ENCODE results near the gene CCDC148.

DNA sequence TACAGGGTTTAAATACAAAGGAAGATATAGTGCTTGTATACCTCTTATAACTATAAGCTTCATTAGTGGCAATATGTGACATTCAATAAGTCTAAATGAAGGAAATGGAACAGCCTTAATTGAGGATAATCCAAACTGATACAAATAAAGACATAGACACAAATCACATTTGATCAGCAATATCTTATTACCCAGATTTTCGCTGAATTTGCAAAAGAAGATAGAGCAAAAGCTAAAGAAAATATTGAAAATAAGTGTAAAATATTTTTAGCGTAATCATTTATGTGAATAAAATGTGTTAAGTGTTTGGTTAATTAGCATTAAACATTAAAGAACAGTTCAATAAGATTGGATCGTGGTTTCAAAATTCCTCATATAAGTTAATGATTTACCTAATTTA is 51.2 kb downstream of the CCDC148 start:
- no peak for TF ChIP-seq TCF12 (IDR thresholded peaks at IDR 0.05; ENCODE audit: low read depth)
- TF ChIP-seq TAF1 (IDR thresholded peaks at IDR 0.05; ENCODE audit: low read depth): no peak
- TF ChIP-seq, protein P1, sequence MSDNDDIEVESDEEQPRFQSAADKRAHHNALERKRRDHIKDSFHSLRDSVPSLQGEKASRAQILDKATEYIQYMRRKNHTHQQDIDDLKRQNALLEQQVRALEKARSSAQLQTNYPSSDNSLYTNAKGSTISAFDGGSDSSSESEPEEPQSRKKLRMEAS (IDR thresholded peaks at IDR 0.05): no peak
- TF ChIP-seq CEBPB (IDR thresholded peaks at IDR 0.05): no peak

All from Ishikawa (cell line).